Measurements from ENCODE around the gene SRMS. TPM values are rescaled to one million over a fixed set of nuclear protein-coding genes. Genes with fewer than 3 reads are reported as not detected.

The SRMS gene
- not detected for total RNA-seq
- long read RNA-seq = 0 reads

DNA sequence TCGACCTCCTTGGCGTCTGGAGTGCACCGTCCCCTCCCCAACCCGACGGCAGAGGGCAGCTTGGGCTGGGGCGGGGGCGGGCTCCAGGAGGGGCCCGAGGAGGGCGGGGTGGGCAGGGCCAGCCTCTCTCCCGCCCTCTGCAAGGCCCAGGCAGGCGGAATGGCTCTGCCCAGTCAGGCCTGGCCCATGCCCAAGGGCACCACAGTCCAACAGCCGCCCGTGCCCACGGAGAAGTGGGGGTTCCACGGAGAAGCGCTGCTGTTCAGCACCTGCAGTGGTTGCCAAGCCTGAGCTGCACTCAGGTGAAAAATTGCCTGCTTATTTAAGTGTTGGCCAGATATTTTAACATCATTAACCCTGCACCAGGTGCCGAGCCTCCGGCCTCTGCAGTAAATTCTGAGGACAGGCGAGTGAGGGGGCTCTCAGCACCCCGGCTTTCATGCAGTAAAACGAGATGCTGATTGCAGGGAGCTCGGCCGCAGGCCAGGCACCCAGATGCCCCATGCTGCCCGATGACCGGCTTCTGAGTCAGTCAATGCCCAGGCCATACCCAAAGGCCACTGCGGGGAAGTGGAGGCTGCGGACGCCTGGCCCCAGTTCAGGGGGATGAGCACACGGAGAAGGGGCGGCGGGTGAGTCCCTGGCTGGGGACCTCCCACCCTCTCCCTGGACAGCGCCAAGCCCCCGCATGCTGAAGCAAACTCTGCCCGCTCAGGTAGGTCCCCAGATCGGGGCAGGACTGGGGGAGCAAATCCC is at the start of gene SRMS:
Gene SRMS (minus strand): TSS at position 25 of the 756 bp plus-strand sequence. CDS start 286 bp downstream, outside the sequence.
- no peak for ATAC-seq
- no peak for DNase-seq (ENCODE audit: missing footprints)
- intact Hi-C loops (cut with DNase I) = no loop called here

- no peak for ATAC-seq
- DNase-seq (ENCODE audit: missing footprints) = no peak
- intact Hi-C loops (cut with DNase I) = no loop called here
Measured at GRCh38 chr20:63596423-63596822, 48.9 kb upstream of the SRMS start.

GRCh38 chr20:63595416-63596127 is 48.0 kb upstream of the SRMS start:
- DNase-seq (ENCODE audit: missing footprints) (no peak), ATAC-seq (no peak)
- intact Hi-C loops (cut with DNase I) = no loop called here

DNA sequence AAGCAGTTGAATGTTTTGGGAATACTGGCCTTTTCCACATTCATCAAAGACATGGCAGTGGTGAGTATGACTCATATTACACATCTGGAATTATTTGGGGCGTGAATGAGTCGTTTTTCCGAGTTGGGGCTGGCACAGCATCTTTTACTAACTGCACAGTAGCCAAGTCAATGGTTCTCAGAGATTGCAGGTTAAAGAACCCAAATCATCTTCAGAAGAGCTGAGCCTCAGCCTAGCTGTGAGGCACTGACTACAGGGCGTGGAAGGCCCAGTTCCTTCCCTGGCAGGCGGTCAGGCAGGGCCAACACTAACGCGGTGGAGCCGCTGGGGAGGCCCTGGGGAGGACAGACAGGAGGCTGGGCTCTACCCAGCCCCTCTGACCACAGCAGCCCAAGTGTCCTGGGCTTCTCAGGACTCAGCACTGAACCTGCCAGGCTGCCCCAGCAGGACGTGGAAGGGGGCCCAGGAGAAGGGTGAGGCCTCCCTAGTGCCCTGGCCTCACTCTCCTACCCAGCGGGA is 46.6 kb upstream of the SRMS start:
- ATAC-seq = no peak

GRCh38 chr20:63592661-63593060 is 45.1 kb upstream of the SRMS start:
- DNase-seq (ENCODE audit: missing footprints) = no peak
- intact Hi-C loops (cut with DNase I) = no loop called here
- no peak for ATAC-seq

More for the DNA sequence above, 46.6 kb upstream of the SRMS start:
- DNase-seq (ENCODE audit: missing footprints) = no peak
- intact Hi-C loops (cut with DNase I) = no loop called here

- intact Hi-C loops (cut with DNase I) = no loop called here
- ATAC-seq (no peak), DNase-seq (ENCODE audit: missing footprints) (no peak)
Measured at GRCh38 chr20:63591786-63592355, 44.3 kb upstream of the SRMS start.

DNA sequence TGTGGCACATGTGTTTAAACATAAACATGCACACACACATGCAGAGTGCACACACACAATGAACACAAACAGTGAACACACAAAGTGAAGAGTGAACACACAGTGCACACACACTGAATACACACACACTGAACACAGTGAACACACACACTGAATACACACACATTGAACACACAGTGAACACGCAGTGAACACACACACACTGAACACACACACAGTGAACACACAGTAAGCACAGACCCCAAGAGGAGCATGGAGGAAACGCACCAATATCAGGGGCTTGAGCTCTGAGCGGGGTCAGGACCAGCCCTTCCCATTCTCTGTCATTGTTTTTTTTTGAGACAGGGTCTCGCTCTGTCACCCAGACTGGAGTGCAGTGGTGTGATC is 43.6 kb upstream of the SRMS start:
- ATAC-seq (no peak), DNase-seq (ENCODE audit: missing footprints) (no peak)
- intact Hi-C loops (cut with DNase I) = no loop called here

DNA sequence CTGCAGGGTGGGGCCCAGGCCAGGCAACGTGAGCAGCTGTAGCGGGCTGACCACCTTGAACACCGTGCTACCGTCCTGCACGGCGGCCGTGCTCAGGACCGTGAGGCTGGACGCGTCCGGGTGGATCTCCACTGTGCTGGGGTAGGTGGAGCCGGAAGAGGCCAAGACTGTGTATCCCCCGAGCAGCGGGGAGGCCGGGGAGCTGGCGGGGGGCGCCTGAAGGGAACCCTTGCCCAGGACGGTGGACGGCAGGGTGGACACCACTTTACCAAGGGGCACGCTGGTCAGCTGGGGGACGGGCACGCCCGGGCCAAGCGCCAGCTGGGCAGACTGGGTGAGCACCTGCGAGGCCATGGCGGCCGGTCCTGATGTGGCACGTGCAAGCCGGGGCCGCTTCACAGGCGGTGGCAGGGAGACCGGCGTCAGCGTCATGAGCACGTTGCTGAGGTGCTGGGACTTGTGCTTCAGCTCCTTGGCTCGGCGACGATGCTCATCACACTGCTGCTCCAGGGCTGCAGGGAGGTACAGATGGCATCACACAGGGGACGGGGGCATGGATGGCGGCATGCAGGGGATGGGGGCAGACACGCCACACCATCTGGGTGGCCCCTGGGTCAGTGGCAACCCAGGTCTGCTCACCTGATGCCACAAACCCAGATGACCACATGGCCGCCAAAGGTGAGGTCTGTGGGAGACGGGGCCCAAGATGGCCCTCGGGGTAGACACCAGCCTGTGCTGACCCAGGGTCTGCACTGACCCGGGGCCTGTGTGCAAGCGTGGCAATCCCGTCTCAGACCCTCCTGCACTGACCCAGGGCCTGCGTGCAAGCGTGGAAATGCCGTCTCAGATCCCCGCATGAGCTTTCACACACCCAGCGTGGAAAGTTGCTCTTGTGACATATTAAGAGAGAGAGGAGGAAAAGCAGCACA is 42.9 kb upstream of the SRMS start:
- DNase-seq (ENCODE audit: missing footprints) (no peak), ATAC-seq (no peak)
- intact Hi-C loops (cut with DNase I) = no loop called here

DNA sequence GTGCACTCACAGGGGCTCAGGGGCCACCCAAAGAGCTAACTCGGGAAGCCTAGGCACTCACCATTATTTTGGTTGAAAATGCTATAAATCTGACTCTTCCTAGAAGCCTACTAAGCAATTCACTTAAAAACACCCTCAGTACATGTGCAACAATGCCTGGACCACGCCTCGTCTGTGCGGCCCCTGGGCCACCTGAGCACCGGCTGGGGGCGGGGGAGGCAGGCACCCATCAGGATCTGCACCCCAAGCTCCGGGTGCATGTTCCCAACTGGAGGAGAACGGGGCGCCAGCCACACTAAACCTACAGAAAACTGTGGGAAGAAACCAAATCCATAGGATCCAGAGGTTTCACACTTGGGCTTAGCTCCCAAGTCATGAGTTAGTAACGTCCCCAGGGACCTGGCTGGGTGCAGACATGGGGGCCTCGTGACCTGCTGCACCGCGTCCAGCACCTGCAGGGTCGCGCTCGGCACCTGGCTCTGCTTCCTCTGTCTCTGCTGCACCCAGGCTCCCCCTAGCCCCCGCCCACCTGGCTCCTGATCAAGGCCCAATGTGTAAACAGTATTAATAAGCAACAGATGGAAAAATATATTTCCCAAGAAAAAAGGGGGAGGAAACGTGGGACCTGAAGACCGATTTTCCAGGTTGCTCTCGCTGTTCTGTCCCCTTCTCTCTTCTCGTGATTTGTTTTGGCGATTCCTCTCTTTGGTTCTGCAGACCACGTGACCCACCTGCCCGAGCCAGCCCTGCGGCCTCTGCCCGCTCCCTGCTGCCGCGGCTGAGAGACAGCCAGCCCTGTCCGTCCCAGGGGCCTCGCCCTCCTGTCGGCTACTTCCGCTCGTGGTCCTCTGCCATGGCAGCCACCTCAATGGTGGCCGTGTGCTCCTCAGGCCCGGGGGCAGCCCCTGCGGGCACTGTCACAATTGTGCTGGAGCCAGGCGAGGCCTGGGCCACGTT is 42.0 kb upstream of the SRMS start:
- intact Hi-C loops (cut with DNase I) = no loop called here
- no peak for DNase-seq (ENCODE audit: missing footprints)
- no peak for ATAC-seq

DNA sequence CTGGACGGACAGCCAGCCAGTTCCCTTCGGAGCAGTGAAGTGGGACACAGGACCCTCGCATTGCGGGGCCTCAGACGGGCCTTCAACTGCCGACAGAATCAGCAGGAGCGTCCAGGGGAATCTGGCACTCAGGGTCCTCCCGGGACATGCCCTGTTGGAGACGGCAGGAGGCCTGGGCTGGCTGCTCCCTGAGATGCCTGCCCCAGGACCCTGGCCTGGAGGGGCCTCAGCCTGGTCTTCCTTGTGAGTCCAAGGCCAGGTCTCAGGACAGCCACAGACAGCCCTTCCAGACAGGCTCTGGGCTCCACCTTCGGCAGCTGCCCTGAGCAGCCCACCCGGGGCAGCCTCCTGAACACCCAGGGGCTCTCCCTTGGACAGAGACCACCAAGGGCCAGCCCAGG is 41.1 kb upstream of the SRMS start:
- ATAC-seq = no peak
- intact Hi-C loops (cut with DNase I) = no loop called here
- DNase-seq (ENCODE audit: missing footprints) = no peak

DNA sequence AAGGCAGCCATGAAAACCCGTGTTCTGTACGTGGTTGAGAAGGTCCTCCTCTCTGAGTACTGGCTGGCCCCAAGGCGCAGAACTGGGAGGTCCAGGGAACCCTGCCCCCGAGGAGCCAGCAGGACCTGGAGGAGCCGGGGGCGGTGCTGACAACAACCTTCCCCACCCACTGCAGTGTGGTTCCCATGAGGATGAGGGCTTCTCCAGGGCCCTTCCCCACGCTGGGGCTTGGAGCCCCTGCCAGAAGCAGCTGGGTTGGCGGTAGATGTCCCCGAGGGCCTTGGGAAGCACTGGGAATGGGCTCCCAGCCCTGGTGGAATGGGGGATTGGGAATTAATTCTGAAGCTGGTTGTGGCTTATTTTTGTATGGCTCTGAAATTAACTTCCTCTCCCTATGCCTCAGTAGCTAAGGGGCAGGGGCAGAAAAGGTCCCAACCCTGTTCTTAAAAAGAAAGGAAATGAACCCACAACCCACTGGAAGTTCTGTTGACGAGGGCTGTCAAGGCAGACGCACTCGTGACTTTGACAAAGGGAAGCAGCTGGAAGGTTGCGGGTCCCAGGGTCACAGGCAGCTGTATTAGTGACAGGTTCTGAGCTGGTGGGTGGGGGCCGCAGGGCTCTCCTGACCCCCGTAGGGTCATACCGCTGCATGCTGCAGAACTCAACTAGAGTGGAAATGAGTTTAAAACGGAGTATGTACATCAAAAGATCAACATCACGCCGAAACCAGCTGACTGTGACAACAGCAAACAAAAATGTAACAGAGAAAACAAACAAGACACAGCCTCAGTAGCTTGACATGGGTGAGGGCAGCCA is 40.4 kb upstream of the SRMS start:
- ATAC-seq (no peak), DNase-seq (ENCODE audit: missing footprints) (no peak)
- intact Hi-C loops (cut with DNase I) = no loop called here

- intact Hi-C loops (cut with DNase I) = no loop called here
- ATAC-seq (no peak), DNase-seq (ENCODE audit: missing footprints) (no peak)
Measured at GRCh38 chr20:63587256-63587655, 39.7 kb upstream of the SRMS start.

GRCh38 chr20:63586797-63587196 is 39.2 kb upstream of the SRMS start:
- ATAC-seq = no peak
- DNase-seq (ENCODE audit: missing footprints) = no peak
- intact Hi-C loops (cut with DNase I) = no loop called here

GRCh38 chr20:63585616-63586565 is 38.3 kb upstream of the SRMS start:
- DNase-seq (ENCODE audit: missing footprints) = no peak
- no peak for ATAC-seq
- intact Hi-C loops (cut with DNase I) = no loop called here

DNA sequence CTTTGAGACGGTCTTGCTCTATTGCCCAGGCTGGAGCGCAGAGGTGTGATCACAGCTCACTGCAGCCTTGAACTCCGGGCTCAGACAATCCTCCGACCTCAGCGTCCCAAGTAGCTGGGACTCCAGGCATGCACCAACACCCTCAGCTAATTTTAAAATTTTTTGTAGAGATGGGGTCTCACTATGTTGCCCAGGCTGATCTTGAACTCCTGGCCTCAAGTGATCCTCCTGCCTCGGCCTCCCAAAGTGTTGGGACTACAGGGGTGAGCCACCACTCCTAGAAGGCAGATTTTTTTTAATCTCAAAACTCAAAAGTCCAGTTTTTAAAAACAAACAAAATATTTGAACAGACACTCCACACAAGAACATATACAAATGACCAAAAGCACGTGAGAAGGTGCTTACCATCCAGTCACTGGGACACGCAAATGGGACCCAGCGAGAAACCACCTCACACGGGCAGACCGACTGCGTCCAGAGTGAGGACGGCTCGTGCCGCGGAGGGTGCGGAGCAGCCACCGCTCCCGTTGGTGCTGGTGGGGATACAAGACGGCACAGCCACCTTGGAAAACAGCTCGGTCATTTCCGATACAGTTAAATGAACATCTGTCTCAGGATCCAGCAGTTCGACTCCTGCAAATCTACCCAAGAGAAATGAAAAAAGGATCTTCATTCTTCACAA is 35.0 kb upstream of the SRMS start:
- no peak for DNase-seq (ENCODE audit: missing footprints)
- intact Hi-C loops (cut with DNase I) = no loop called here
- no peak for ATAC-seq
